ENCODE data around the gene BACH1.

DNA sequence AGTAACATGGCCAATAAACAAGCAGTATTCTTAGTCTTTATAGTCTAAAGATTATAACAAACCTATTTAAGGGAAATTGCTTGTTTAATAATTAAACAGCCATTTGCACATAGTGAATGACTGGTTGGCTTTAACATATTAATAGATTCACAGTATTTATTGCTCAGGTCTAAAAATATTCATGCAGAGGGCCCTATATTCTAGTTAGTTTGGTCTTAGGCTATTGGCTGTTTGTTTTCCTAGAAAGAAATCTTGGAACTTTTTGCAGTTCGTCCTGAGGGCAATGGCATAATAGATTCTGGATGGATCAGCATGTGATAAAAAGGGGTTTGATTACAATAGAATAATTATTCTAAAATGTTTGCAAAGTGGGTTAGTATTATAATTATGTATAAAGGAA is 34.7 kb downstream of the BACH1 start:
- no peak for TF ChIP-seq MAX (CRISPR knock-in tag; IDR thresholded peaks at IDR 0.05)
- no peak for TF ChIP-seq CTCF (IDR thresholded peaks at IDR 0.05)
- no peak for TF ChIP-seq NFYB (CRISPR knock-in tag; conservative IDR thresholded peaks at IDR 0.05; ENCODE audit: low read depth)
- no peak for TF ChIP-seq IRF1 (CRISPR knock-in tag; IDR thresholded peaks at IDR 0.05)
- no peak for TF ChIP-seq SP1 (CRISPR knock-in tag; conservative IDR thresholded peaks at IDR 0.05)
- TF ChIP-seq NFE2L1 (CRISPR knock-in tag; IDR thresholded peaks at IDR 0.05): no peak
- TF ChIP-seq JUN (CRISPR knock-in tag; IDR thresholded peaks at IDR 0.05): no peak
- TF ChIP-seq, protein P1, sequence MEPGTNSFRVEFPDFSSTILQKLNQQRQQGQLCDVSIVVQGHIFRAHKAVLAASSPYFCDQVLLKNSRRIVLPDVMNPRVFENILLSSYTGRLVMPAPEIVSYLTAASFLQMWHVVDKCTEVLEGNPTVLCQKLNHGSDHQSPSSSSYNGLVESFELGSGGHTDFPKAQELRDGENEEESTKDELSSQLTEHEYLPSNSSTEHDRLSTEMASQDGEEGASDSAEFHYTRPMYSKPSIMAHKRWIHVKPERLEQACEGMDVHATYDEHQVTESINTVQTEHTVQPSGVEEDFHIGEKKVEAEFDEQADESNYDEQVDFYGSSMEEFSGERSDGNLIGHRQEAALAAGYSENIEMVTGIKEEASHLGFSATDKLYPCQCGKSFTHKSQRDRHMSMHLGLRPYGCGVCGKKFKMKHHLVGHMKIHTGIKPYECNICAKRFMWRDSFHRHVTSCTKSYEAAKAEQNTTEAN (CRISPR knock-in tag; IDR thresholded peaks at IDR 0.05): no peak
- no peak for TF ChIP-seq ZNF263 (CRISPR knock-in tag; IDR thresholded peaks at IDR 0.05; ENCODE audit: low read depth)
- TF ChIP-seq NR3C1 (CRISPR knock-in tag; conservative IDR thresholded peaks at IDR 0.05; ENCODE audit: low read depth): no peak
- no peak for TF ChIP-seq ETV6 (CRISPR knock-in tag; IDR thresholded peaks at IDR 0.05)

Measured in WTC11 (cell line).